ENCODE results near the gene RCAN1.

GRCh38 chr21:34544032-34544496 lies 70.8 kb downstream of the RCAN1 start:
- TF ChIP-seq, protein P1, sequence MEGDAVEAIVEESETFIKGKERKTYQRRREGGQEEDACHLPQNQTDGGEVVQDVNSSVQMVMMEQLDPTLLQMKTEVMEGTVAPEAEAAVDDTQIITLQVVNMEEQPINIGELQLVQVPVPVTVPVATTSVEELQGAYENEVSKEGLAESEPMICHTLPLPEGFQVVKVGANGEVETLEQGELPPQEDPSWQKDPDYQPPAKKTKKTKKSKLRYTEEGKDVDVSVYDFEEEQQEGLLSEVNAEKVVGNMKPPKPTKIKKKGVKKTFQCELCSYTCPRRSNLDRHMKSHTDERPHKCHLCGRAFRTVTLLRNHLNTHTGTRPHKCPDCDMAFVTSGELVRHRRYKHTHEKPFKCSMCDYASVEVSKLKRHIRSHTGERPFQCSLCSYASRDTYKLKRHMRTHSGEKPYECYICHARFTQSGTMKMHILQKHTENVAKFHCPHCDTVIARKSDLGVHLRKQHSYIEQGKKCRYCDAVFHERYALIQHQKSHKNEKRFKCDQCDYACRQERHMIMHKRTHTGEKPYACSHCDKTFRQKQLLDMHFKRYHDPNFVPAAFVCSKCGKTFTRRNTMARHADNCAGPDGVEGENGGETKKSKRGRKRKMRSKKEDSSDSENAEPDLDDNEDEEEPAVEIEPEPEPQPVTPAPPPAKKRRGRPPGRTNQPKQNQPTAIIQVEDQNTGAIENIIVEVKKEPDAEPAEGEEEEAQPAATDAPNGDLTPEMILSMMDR (conservative IDR thresholded peaks at IDR 0.05; ENCODE audit: low read length), result peak; percentile 74
- no peak for TF ChIP-seq EZH2phosphoT487 (IDR thresholded peaks at IDR 0.05; ENCODE audit: borderline replicate concordance, low read depth, low read length)

Measured in OCI-LY7 (cell line).